ENCODE data around the gene PHC1. TPM values are rescaled to one million over a fixed set of nuclear protein-coding genes. Genes with fewer than 3 reads are reported as not detected.
"Not testable (repeated sequence)": the region's sequence is repeated elsewhere in the genome, so short reads cannot be mapped to it uniquely, and the experiment has no call there.

PHC1 gene
- total RNA-seq (10 to 100 TPM; 33.4 to 52.3 TPM), polyA plus RNA-seq (ENCODE audit: insufficient read length in 2 of 2) (10 to 100 TPM; 85.5 to 92.6 TPM)
- long read RNA-seq, donor 1, partial matches to known transcripts, result 32 of 33 reads
- long read RNA-seq, donor 1, other reads (novel, unspliced or antisense), result 0 of 33 reads
- long read RNA-seq, donor 2, partial matches to known transcripts, result 37 of 37 reads
- long read RNA-seq, donor 2, other reads (novel, unspliced or antisense), result 0 of 37 reads
- long read RNA-seq, donor 3, partial matches to known transcripts, result 20 of 20 reads
- long read RNA-seq, donor 3, other reads (novel, unspliced or antisense), result 0 of 20 reads
- long read RNA-seq, donor 4, partial matches to known transcripts, result 124 of 125 reads
- long read RNA-seq, donor 4, other reads (novel, unspliced or antisense), result 0 of 125 reads

DNA sequence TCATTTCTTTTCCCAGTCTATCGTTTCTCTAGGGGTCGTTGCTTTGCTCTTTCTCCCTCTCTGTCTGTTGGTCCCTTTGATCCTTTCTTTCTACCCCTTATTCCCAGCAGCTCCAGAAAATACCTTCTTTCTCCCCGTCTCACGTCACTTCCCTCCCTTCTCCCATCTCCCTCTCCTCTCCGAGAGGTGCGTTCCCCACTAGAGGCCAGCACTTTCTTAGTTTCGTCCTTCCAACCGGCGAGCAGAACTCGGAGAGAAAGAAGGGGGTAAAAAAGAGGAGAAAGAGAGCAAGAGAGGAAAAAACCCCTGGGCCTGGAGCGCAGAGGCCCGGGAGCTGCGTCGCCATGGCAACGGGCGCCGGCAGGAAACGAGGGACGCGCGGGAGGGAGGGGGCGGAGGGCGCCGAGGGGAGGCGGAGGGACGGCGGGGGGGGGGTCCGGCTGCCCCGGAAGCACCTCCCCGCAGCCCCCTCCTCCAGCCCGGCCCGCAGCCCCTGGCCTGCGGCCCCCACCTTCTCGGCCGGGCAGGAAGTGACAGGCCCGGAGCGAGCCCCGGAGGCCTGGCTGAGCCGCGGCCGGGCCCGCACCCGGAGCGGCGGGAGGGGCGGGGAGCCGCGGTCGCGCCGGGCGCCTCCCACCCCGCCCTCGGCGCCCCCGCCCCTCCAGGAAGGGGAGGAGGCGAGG is at the start of gene PHC1:
Gene PHC1 (plus strand): TSS at position 477 of the 683 bp plus-strand sequence. CDS start 3,169 bp downstream, outside the sequence.
- not testable (repeated sequence) for H3K27me3 ChIP-seq (ENCODE audit: control insufficient read depth, insufficient read depth, low read length)
- 0% methylated on average over 7 of the region's 57 CpGs for WGBS (ENCODE audit: insufficient coverage)

DNA sequence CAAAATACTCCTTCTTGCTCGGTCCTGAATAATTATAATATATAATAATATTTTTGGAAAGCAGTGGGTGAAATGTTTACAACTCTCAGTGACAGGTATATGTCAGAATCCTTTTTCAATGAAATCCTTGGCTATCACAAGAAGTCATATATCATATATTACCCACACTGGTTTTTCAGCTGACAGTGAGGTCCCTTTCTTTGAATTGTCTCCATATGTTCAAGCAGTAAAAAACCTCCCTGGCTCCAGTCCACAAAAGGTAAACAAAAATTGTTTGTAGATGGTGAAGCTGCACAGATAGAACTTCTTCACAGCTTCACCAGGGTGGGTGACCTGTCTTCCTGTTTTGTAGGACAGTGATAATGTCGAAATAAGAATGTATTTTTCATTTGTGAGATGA is 47.9 kb upstream of the PHC1 start:
- no peak for DNase-seq (ENCODE audit: low read depth in 4 of 6, low spot score in 6 of 6)
- Histone ChIP-seq H3K27ac (ENCODE audit: low read depth, low read length) (no peak overlapping the region), H3K4me3 (ENCODE audit: low read depth, low read length) (no peak overlapping the region), H3K36me3 (ENCODE audit: control insufficient read depth, insufficient read depth, low read length) (no peaks in the 10 kb centered on the region), H3K27me3 (ENCODE audit: control insufficient read depth, insufficient read depth, low read length) (no peaks in the 10 kb centered on the region), H3K4me1 (ENCODE audit: control insufficient read depth, insufficient read depth, low read length) (no peaks in the 10 kb centered on the region), H3K9me3 (ENCODE audit: control insufficient read depth, insufficient read depth, low read length) (no peaks in the 10 kb centered on the region)
- WGBS (ENCODE audit: insufficient coverage), result no CpG with 5 or more reads among the region's 2 CpGs

More for the DNA sequence above, at the start of gene PHC1:
- H3K4me1 ChIP-seq (ENCODE audit: control insufficient read depth, insufficient read depth, low read length); H3K36me3 ChIP-seq (ENCODE audit: control insufficient read depth, insufficient read depth, low read length); H3K9me3 ChIP-seq (ENCODE audit: control insufficient read depth, insufficient read depth, low read length): not testable (repeated sequence)
- peak within 1 kb of the TSS; percentile 86 for H3K4me3 ChIP-seq (ENCODE audit: low read depth, low read length)
- peak; percentile 67 to 97 (median 88) for DNase-seq (ENCODE audit: low read depth in 4 of 6, low spot score in 6 of 6)
- H3K27ac ChIP-seq (ENCODE audit: low read depth, low read length), result peak within 1 kb of the TSS; percentile 98

DNA sequence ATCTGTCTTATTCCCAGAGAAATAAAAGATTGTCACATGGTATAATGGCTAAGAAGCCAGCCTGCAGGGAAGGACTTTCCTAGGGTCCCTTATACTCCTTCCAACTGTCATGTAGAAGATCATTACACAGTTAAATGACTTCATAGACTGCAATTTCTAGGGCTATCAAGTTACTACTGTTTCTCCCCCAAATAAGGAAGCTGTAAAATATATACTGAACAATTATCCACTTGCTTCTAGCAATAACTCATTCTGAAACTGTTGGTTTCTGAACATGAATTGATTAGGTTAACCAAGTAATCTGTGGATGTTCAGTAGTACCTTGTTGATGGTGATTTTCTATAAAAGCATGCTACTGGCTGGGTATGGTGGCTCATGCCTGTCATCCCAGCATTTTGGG is 47.3 kb upstream of the PHC1 start:
- Histone ChIP-seq H3K4me1 (ENCODE audit: control insufficient read depth, insufficient read depth, low read length) (no peaks in the 10 kb centered on the region), H3K27me3 (ENCODE audit: control insufficient read depth, insufficient read depth, low read length) (no peaks in the 10 kb centered on the region), H3K9me3 (ENCODE audit: control insufficient read depth, insufficient read depth, low read length) (no peaks in the 10 kb centered on the region), H3K27ac (ENCODE audit: low read depth, low read length) (no peak overlapping the region), H3K36me3 (ENCODE audit: control insufficient read depth, insufficient read depth, low read length) (no peaks in the 10 kb centered on the region), H3K4me3 (ENCODE audit: low read depth, low read length) (no peak overlapping the region)
- no peak for DNase-seq (ENCODE audit: low read depth in 4 of 6, low spot score in 6 of 6)

DNA sequence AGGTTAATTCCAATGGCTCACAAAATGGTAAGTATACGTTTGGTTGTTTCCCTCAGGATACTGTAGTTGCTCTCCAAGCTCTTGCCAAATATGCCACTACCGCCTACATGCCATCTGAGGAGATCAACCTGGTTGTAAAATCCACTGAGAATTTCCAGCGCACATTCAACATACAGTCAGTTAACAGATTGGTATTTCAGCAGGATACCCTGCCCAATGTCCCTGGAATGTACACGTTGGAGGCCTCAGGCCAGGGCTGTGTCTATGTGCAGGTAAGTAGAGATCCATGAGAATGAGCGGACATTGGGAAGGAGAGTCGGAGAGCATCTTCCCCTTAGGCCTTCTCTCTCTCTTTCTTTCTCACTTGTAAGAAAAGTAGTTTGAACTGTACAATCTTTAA is 46.5 kb upstream of the PHC1 start:
- no peaks in the 10 kb centered on the region for H3K27me3 ChIP-seq (ENCODE audit: control insufficient read depth, insufficient read depth, low read length)
- H3K4me3 ChIP-seq (ENCODE audit: low read depth, low read length), result no peak overlapping the region
- 95% methylated on average over 3 of the region's 6 CpGs for WGBS (ENCODE audit: insufficient coverage)
- DNase-seq (ENCODE audit: low read depth in 4 of 6, low spot score in 6 of 6), result no peak
- no peaks in the 10 kb centered on the region for H3K36me3 ChIP-seq (ENCODE audit: control insufficient read depth, insufficient read depth, low read length)
- no peaks in the 10 kb centered on the region for H3K4me1 ChIP-seq (ENCODE audit: control insufficient read depth, insufficient read depth, low read length)
- H3K27ac ChIP-seq (ENCODE audit: low read depth, low read length), result no peak overlapping the region
- H3K9me3 ChIP-seq (ENCODE audit: control insufficient read depth, insufficient read depth, low read length), result no peaks in the 10 kb centered on the region

DNA sequence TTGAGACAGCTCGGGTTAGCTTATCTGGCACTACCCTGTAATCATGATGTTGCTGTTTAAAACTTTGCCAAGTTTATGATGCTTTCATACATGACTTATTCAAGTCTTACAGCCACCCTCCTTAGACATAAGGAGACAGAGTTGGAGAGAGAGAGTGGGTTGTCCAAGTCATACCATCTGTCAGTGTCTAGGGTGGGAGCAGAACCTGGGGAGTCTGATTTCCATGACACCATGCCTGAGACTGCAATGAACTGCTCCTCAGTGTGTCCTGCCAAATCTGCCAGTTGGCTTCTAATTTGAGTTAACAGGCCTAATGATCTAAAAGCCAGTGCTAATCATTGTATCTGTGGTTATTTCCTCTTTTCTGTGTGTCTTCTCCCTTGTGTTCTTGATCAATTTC is 43.7 kb upstream of the PHC1 start:
- no peaks in the 10 kb centered on the region for H3K27me3 ChIP-seq (ENCODE audit: control insufficient read depth, insufficient read depth, low read length)
- no peak overlapping the region for H3K4me3 ChIP-seq (ENCODE audit: low read depth, low read length)
- H3K4me1 ChIP-seq (ENCODE audit: control insufficient read depth, insufficient read depth, low read length), result no peaks in the 10 kb centered on the region
- peak in 1 of 6 donors; percentile 40 for DNase-seq (ENCODE audit: low read depth in 4 of 6, low spot score in 6 of 6)
- no peaks in the 10 kb centered on the region for H3K36me3 ChIP-seq (ENCODE audit: control insufficient read depth, insufficient read depth, low read length)
- H3K27ac ChIP-seq (ENCODE audit: low read depth, low read length), result no peak overlapping the region
- no CpG with 5 or more reads among the region's 1 CpG for WGBS (ENCODE audit: insufficient coverage)
- H3K9me3 ChIP-seq (ENCODE audit: control insufficient read depth, insufficient read depth, low read length), result no peaks in the 10 kb centered on the region

DNA sequence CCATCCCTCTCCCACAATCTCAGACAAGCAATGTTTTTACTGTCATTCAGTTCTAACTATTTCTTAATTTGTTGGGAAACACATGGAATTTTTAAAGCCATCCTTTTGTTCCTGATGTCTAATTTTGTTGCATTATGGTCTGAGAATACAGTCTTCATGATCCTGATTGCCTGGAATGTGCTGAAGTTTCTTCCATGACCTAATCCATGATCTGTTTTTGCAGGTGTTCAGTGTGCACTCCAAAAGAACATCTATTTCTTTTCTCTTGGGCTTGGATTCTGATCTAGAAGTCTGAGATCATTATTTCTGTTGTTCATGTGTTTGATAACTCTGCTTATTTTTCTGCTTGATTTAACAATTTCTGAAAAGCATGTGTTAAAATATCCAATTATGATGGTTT is 43.2 kb upstream of the PHC1 start:
- H3K9me3 ChIP-seq (ENCODE audit: control insufficient read depth, insufficient read depth, low read length), result no peaks in the 10 kb centered on the region
- H3K4me1 ChIP-seq (ENCODE audit: control insufficient read depth, insufficient read depth, low read length), result no peaks in the 10 kb centered on the region
- no peak for DNase-seq (ENCODE audit: low read depth in 4 of 6, low spot score in 6 of 6)
- no peak overlapping the region for H3K27ac ChIP-seq (ENCODE audit: low read depth, low read length)
- H3K27me3 ChIP-seq (ENCODE audit: control insufficient read depth, insufficient read depth, low read length), result no peaks in the 10 kb centered on the region
- no peak overlapping the region for H3K4me3 ChIP-seq (ENCODE audit: low read depth, low read length)
- H3K36me3 ChIP-seq (ENCODE audit: control insufficient read depth, insufficient read depth, low read length), result no peaks in the 10 kb centered on the region

DNA sequence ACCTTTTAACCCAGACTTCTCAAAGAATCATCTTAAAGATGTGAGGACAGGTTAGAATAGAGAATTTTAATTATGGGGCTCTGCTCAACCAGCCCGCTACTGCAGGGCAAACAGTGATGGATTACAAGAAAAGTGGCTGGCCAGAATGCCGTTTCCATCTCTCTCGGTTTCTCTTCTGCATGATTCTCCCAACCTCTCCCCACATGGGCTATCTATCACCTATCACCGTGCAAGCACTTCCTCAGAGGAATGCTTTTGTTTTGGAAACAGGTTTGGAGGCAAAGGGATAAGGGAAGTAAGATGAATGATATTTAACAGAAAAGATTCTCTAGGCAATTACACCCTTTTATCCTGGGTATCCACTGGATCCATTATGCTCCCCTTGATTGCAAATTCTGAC is 37.4 kb upstream of the PHC1 start:
- no peak overlapping the region for H3K27ac ChIP-seq (ENCODE audit: low read depth, low read length)
- no peak for DNase-seq (ENCODE audit: low read depth in 4 of 6, low spot score in 6 of 6)
- no peaks in the 10 kb centered on the region for H3K4me1 ChIP-seq (ENCODE audit: control insufficient read depth, insufficient read depth, low read length)
- no peaks in the 10 kb centered on the region for H3K36me3 ChIP-seq (ENCODE audit: control insufficient read depth, insufficient read depth, low read length)
- WGBS (ENCODE audit: insufficient coverage), result no CpG with 5 or more reads among the region's 4 CpGs
- H3K27me3 ChIP-seq (ENCODE audit: control insufficient read depth, insufficient read depth, low read length), result no peaks in the 10 kb centered on the region
- no peak overlapping the region for H3K4me3 ChIP-seq (ENCODE audit: low read depth, low read length)
- H3K9me3 ChIP-seq (ENCODE audit: control insufficient read depth, insufficient read depth, low read length), result no peaks in the 10 kb centered on the region

DNA sequence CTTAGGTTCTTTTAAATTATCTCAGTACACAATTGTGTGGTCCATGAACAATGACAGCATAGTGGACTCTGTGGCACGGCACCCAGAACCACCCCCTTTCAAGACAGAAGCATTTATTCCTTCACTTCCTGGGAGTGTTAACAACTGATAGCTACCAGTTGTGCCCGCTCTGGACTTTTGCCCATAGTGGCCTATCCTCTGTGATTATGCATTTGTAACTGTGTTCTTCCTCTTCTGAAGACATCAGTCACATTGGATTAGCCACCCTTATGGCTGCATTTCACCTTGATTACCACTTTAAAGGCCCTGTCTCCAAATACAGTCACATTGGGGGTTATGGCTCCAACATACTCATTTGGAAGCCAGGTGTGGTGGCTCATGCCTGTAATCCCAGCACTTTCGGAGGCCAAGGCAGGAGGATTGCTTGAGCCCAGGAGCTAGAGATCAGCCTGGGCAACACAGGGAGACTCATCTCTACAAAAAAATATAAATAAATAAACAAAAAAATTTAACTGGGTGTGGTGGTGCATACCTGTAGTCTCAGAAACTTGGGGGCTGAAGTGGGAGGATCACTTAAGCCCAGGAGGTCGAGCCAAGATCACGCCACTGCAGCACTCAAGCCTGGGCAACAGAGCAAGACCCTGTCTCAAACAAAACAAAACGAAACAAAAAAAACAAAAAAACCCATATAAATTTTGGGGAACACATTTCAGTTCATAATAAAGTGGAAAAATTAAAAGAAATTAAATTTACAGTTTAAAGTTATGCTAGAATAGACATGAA is 27.6 kb upstream of the PHC1 start:
- Histone ChIP-seq H3K4me1 (ENCODE audit: control insufficient read depth, insufficient read depth, low read length) (no peaks in the 10 kb centered on the region), H3K27me3 (ENCODE audit: control insufficient read depth, insufficient read depth, low read length) (no peaks in the 10 kb centered on the region), H3K4me3 (ENCODE audit: low read depth, low read length) (no peak overlapping the region), H3K27ac (ENCODE audit: low read depth, low read length) (no peak overlapping the region), H3K9me3 (ENCODE audit: control insufficient read depth, insufficient read depth, low read length) (no peaks in the 10 kb centered on the region), H3K36me3 (ENCODE audit: control insufficient read depth, insufficient read depth, low read length) (no peaks in the 10 kb centered on the region)
- WGBS (ENCODE audit: insufficient coverage), result 50% methylated on average over 1 of the region's 6 CpGs
- no peak for DNase-seq (ENCODE audit: low read depth in 4 of 6, low spot score in 6 of 6)

DNA sequence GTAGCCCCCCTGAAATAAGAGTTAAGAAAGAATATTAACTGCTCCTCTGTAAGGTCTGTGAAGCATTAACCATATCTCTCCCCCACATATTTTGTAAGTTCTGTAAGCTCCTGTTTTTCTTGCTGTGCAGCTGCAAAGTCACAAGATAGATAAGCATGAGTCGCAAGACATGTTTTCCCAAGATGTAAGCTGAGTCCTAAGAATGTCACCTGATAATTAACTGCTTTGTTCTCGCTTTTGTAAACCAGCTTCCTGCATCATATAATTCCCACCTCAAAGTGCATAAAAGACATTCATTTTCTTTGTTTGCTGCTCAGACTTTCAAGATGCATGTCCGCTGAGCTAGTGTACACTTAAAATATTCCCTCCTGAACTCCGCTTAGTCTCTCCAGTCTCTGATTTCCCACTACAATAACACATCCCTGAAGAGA is 27.0 kb upstream of the PHC1 start:
- H3K9me3 ChIP-seq (ENCODE audit: control insufficient read depth, insufficient read depth, low read length), result no peaks in the 10 kb centered on the region
- no peaks in the 10 kb centered on the region for H3K27me3 ChIP-seq (ENCODE audit: control insufficient read depth, insufficient read depth, low read length)
- 93% methylated on average over 3 of the region's 4 CpGs for WGBS (ENCODE audit: insufficient coverage)
- no peaks in the 10 kb centered on the region for H3K36me3 ChIP-seq (ENCODE audit: control insufficient read depth, insufficient read depth, low read length)
- no peak overlapping the region for H3K4me3 ChIP-seq (ENCODE audit: low read depth, low read length)
- DNase-seq (ENCODE audit: low read depth in 4 of 6, low spot score in 6 of 6), result no peak
- no peaks in the 10 kb centered on the region for H3K4me1 ChIP-seq (ENCODE audit: control insufficient read depth, insufficient read depth, low read length)
- H3K27ac ChIP-seq (ENCODE audit: low read depth, low read length), result no peak overlapping the region
